BE2C (cell line): ENCODE data around the gene C20orf144.

Source experiments
- DNase-seq: peaks from one replicate; pipeline ENCODE4 v3.0.0-alpha.2; 2020
- H3K27me3 ChIP-seq: fragments of 250-450 bp; sonication (Bioruptor Pico); 2 replicates; pipeline ENCODE4 v1.5.1; 2020; ENCODE audit warnings: mild to moderate bottlenecking
- H3K36me3 ChIP-seq: fragments of 250-450 bp; sonication (Bioruptor Pico); 2 replicates; pipeline ENCODE4 v1.5.1; 2020; ENCODE audit warnings: mild to moderate bottlenecking
- H3K4me1 ChIP-seq: fragments of 250-450 bp; sonication (Bioruptor Pico); 2 replicates; pipeline ENCODE4 v1.5.1; 2020
- H3K4me3 ChIP-seq: 2 replicates; pipeline ENCODE4 v1.5.1; 2011; ENCODE audit warnings: low read depth, low read length
- H3K9me3 ChIP-seq: fragments of 250-450 bp; sonication (Bioruptor Pico); 2 replicates; pipeline ENCODE4 v1.5.1; 2020
- CTCF ChIP-seq: IDR thresholded peaks from 2 replicates; pipeline ENCODE4 v1.5.1; 2012; ENCODE audit warnings: mild to moderate bottlenecking, low read depth, low read length

C20orf144 gene

GRCh38 chr20:33687370-33687915 lies 25.3 kb downstream of the C20orf144 start:
- Histone ChIP-seq H3K4me3 (no peak overlapping the region), H3K4me1 (peaks cover 13% of the 10 kb centered on the region), H3K36me3 (peaks cover 12% of the 10 kb centered on the region), H3K27me3 (no peaks in the 10 kb centered on the region), H3K9me3 (no peaks in the 10 kb centered on the region)
- DNase-seq: no peak
- TF ChIP-seq CTCF: no peak

DNA sequence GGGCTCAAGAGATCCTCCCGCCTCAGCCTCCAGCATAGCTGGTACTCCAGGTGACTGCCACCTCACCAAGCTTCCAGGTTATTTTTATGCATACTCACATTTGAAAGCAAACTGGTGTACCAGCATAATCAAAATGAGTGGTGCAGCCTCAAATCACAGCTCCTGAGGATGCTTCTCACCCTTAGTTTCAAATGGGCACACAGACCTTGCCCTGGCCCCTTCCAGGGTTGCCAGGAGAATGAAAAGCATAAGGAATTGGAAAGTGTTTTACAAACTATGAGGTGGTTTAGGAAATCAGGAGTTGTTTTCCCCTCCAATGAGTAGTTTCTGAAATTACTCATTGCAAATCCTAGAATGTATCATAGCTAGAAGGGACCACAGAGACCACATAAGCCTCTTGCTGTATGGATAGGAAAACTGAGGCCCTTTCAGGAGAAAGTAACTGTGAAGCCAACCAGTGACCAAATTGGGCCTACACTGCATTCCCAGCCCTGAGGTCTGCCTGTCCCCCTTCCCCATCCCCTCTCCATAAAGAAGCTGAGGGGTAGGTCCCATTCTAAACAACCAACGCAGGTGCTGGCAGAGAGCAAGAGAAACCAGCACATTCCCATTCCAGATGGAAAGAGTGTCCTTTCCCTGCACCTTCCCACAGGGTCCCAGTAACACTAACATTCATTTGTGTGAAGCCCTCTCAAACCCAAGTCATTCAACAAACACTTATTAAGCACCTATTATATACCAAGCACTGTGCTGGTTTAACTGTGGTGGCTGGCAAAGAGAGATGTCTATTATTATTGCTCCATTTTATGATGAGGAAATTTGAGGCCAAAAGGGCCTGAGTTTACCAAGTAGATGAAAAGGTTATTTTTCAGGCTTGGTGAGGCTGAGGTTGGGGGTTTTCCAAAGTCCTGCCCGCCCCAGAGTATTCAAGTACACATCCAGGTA lies 26.1 kb downstream of the C20orf144 start:
- DNase-seq: no peak
- Histone ChIP-seq H3K36me3 (peaks cover 8% of the 10 kb centered on the region), H3K27me3 (no peaks in the 10 kb centered on the region), H3K4me1 (peaks cover 13% of the 10 kb centered on the region), H3K4me3 (no peak overlapping the region), H3K9me3 (no peaks in the 10 kb centered on the region)
- no peak for TF ChIP-seq CTCF

DNA sequence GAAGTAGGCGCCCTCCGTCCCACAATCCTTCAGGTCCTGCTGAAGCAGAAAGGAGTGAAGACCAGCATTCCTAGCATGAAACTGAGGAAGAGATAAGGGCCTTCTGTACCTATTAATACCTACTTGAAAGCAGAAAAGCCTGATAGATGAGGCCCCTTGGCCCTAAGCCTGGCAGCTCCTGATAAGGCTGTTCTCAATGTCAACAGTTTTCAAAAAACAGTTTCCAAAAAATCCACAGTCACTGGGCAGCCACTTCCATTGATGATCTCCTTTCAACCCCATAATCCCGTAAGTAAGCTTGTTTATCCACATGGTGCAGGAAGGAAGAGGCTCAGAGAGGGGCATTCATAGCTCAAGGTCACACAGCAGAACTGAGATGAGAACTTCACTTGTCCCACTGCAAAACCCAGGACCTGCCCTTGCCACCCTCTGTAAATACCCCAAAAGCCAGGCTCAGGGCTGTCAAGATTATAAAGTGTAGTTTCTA lies 26.9 kb downstream of the C20orf144 start:
- Histone ChIP-seq H3K4me3 (no peak overlapping the region), H3K27me3 (no peaks in the 10 kb centered on the region), H3K9me3 (no peaks in the 10 kb centered on the region), H3K36me3 (peaks cover 6% of the 10 kb centered on the region), H3K4me1 (peaks cover 11% of the 10 kb centered on the region)
- TF ChIP-seq CTCF: no peak
- no peak for DNase-seq

GRCh38 chr20:33689493-33689892 lies 27.4 kb downstream of the C20orf144 start:
- no peak for DNase-seq
- Histone ChIP-seq H3K27me3 (no peaks in the 10 kb centered on the region), H3K4me1 (peaks cover 6% of the 10 kb centered on the region), H3K9me3 (no peaks in the 10 kb centered on the region), H3K36me3 (peaks cover under 1% of the 10 kb centered on the region; the same call in 1 of the 2 replicates), H3K4me3 (no peak overlapping the region)
- TF ChIP-seq CTCF: no peak

DNA sequence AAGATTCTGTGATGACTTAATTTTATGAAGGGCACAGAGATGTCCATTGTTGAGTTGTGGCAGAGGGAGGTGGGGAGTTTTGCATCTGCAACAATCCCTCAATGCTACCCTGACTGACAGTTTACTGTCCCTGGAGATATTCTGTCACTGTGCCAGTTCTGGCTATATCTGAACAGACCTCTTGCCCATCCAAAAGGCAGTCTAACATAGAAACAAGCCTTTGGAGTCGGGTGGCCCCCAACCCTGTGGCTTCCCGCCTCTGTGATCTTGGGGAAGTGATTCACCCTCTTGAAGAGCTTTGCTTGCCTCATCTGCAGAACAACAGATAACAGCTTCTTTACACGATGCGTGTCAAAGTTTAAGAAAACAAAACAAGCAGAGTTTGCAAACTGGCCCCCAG lies 27.8 kb downstream of the C20orf144 start:
- H3K4me3 ChIP-seq: no peak overlapping the region
- no peaks in the 10 kb centered on the region for H3K36me3 ChIP-seq
- DNase-seq: no peak
- H3K9me3 ChIP-seq: no peaks in the 10 kb centered on the region
- no peaks in the 10 kb centered on the region for H3K27me3 ChIP-seq
- no peak for TF ChIP-seq CTCF
- H3K4me1 ChIP-seq: peaks cover 5% of the 10 kb centered on the region

DNA sequence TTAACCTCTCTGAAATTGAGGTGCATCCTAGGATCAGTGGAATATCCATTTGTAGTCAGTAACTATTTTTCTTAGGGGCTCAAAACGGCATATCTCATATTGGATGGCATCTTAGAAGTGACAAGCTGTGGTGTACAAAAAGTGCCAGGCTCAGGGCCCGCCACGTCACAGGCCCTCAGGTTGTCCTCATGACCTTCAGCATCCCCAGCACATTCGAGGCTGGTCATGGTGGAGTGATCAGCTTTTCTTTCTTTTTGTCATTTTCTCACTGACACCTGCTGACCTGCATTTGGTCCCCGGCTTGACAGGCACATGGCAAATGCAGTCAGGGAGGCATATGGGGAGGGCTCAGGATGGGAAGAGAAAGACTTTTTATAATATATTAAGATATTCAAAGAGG lies 31.2 kb downstream of the C20orf144 start:
- TF ChIP-seq CTCF: no peak
- H3K27me3 ChIP-seq: no peaks in the 10 kb centered on the region
- DNase-seq: no peak
- no peaks in the 10 kb centered on the region for H3K36me3 ChIP-seq
- H3K4me1 ChIP-seq: peaks cover 11% of the 10 kb centered on the region
- no peaks in the 10 kb centered on the region for H3K9me3 ChIP-seq
- H3K4me3 ChIP-seq: no peak overlapping the region
